HFF-Myc (cell line): ENCODE measurements around the gene ARVCF.

Experiments used
- DNase-seq: peaks from one replicate; pipeline ENCODE4 v3.0.0-alpha.2; 2011; ENCODE audit warnings: low read depth; ENCODE audit errors: extremely low read depth
- H3K4me3 ChIP-seq: replicated peaks from 2 replicates; pipeline ENCODE4 v1.5.1; 2011; ENCODE audit warnings: low read depth, mild to moderate bottlenecking, control low read depth, low read length
- TF ChIP-seq, protein P1 (sequence below): IDR thresholded peaks from 2 replicates; pipeline ENCODE4 v1.5.1; 2012; ENCODE audit warnings: mild to moderate bottlenecking, low read depth, low read length, control low read depth; ENCODE audit errors: missing control alignments

ARVCF gene

DNA sequence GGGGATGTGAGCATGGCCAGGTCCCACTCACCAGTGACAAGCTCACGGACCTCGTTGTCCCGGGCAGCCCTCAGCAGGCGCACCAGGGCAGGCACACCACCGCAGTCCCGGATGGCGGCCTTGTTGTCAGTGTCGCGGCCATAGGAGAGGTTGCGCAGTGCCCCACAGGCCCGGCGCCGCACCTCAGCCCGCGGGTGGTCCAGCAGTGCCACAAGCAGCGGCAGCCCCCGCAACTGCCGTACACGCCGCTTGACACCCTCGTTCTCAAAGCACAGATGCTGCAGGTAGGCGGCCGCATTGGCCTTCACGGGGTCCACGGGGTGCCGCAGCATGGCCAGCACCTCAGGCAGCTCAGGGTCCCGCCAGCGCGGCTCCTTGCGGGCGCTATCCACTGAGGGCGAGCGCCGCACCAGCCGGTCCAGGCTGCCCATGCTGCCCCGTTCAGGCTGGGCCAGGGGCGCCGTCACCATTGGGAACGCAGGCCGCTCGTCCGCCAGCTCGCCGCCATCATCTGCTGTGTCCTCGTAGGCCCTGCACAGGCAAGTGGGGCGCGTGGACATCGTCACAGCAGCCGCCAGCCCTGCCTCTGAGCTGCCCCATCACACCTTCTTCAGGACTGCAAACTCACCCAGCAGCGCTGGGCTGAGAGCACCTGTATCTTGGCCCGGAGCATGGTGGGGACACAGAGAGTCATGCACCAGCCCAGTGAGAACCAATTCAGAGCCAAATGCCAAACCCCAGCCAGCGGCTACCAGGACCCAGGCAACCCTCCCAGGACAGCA lies 36.7 kb downstream of the ARVCF start:
- TF ChIP-seq, protein P1, sequence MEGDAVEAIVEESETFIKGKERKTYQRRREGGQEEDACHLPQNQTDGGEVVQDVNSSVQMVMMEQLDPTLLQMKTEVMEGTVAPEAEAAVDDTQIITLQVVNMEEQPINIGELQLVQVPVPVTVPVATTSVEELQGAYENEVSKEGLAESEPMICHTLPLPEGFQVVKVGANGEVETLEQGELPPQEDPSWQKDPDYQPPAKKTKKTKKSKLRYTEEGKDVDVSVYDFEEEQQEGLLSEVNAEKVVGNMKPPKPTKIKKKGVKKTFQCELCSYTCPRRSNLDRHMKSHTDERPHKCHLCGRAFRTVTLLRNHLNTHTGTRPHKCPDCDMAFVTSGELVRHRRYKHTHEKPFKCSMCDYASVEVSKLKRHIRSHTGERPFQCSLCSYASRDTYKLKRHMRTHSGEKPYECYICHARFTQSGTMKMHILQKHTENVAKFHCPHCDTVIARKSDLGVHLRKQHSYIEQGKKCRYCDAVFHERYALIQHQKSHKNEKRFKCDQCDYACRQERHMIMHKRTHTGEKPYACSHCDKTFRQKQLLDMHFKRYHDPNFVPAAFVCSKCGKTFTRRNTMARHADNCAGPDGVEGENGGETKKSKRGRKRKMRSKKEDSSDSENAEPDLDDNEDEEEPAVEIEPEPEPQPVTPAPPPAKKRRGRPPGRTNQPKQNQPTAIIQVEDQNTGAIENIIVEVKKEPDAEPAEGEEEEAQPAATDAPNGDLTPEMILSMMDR = no peak
- no peak overlapping the region for H3K4me3 ChIP-seq
- no peak for DNase-seq

DNA sequence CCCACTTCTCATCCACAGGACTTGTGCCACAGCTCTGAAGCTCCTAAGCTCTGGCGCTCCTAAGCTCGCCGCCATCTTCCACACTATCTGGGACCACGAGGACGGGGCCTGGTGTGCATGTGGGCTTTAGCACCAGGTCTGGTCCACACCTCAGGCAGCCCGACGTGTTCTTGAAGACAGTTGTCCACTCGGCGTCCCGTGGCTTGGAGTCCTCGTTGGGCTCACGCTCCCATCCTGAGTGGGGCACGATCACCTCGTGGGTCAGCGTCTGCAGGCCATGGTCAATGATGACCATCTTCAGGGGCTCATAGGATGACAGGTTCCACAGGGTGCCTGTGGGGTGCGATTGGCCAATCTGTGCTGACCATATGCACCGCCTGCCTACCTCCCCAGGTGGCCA lies 37.9 kb downstream of the ARVCF start:
- DNase-seq = no peak
- H3K4me3 ChIP-seq = no peak overlapping the region
- TF ChIP-seq, protein P1 = no peak

DNA sequence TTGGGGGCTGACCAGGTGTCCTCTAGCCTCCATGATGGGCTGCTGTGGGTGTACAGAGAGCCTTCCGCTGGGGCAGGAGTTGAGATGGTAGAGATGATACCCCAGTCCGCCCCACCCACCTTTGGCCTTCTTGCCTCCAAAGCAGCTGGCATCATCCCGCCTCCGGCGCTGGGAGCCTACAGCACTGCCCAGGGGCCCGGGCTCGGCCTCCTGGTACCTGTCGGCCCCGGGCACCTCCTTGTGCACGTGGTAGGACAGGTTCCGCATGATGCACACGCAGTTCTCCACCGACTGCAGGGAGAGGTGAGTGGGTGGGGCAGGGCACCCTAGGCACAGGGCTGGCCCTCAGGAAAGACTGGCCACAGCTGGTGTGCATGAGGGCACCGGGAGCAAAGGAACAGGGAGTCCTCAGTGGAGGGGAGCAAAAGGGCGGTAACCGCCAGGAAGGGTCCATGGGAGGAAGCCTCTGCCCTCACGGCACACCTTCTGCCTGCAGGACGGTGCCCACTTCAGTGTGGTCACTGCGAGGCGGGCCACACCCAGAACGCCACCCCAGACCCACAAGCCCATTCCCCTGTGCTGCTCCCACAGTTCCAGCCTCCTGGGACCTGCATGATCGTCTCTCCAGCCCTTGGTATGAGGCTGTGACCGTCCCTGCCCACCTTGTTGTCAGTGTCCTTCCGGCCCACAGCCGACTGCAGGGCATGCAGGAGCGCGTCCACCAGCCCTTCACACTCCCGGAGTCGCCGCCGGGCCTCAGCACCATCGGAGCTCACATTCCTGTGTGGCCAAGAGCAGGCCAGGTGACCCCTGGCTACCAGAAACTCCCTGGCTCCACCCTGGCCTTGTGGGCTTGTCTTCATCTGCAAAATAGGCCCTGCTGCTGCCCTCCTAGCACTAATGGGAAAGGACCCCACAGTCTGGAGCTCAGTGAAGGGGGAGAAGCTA lies 39.1 kb downstream of the ARVCF start:
- TF ChIP-seq, protein P1 = no peak

DNA sequence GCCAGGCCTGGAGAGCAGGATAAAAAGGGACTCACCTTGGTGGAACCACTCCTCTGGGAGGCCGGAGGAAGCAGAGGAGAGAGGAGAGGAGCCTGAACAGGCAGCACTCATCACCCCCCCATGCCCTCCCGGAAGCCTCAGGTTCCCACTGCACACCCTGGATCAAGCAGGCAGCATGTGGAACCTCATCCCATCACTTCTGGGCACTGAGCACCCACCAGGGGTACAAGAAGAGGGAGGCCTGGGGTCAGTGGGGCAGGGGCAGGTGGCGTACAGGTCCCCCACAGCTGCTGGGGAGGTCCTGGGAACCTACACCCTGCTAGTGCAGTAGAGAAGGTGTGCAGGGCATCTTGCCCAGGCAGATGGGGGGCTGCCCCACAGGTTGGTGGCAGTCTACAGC lies 40.0 kb downstream of the ARVCF start:
- no peak for DNase-seq
- TF ChIP-seq, protein P1 = no peak
- no peak overlapping the region for H3K4me3 ChIP-seq

More for the DNA sequence above, 39.1 kb downstream of the ARVCF start:
- no peak overlapping the region for H3K4me3 ChIP-seq
- no peak for DNase-seq

DNA sequence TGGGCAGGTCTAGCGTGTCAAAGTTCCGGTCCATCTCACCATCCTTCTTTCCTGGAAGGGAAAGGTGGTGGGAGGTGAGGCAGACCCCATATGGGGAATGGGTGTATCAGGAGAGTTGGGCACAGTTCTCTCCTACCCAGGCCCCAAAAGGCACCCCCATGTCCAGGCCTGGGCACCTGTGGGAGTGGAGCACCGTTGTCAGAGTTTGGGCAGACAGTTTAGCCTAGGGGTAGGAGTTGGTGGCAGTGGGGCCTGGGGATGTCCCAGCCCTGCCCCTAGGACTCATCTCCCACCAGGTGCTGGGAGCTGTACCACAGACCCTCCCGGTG lies 41.0 kb downstream of the ARVCF start:
- TF ChIP-seq, protein P1 = no peak
- DNase-seq = no peak
- H3K4me3 ChIP-seq = no peak overlapping the region

DNA sequence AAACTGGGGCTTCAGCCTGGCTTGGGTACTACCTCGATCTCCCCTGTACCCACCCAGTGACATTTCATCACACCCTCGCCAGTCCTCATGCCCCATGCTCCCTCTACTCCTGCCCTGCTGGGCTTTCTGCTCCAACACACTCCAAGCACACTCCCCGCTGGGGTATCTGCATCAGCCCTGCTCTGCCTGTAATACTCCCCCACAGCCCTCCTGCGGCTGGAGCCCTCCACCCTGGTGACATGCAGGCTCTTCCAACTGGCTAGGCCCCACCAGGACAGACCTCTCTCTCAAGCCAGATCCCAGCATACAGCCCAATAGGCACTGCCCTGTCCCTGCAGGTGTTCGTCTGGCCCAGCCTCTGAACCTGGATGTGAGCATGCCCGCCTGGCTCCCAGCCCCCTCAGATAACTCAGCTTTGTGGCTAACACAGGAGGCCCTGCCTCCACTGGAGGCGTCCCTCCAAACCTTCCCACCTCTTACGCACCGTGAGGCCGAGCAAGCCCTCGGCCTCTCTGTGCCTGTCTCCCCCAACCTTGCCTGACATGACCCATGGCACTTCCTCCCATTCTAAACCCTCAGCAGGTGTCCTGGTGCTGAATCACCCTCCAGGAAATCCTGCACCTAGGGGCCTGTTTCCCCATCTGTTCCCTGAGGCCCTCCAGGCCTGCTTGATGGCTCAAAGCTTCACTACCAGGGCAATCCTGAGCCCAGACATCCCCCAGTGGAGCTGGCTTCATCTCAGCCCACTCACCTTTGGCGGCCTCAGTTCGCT lies 41.5 kb downstream of the ARVCF start:
- H3K4me3 ChIP-seq = no peak overlapping the region
- TF ChIP-seq, protein P1 = no peak
- DNase-seq = no peak
